ENCODE measurements around the gene CXCL8. TPM values are rescaled to one million over a fixed set of nuclear protein-coding genes. Genes with fewer than 3 reads are reported as not detected.

CXCL8 gene
- total and polyA plus RNA-seq, 2 of the 8 experiments (the other 6 are each of a cell fraction or from before 2014, with no cell fraction given): not detected

DNA sequence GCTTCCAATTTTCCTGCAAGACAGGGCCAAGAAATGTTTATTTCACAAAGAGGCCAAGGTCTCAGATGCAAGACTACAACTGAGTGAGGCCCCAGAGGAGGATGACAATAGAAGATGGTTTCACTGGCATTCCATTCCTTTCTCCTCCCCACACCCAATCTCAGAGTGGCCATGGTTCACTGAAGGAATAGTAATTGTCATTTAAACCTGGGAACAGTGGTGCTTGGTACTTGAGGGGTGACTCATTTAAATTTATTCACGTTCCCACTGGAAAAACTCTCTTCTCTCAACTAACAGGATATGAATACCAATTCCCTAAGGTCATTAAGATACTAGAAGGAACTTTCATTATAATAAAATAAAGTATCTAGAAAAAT lies 35.3 kb upstream of the CXCL8 start:
- CTCF ChIA-PET (ENCODE audit: partially characterized antibody): interaction anchor here (0.6 to 1.3 kb wide), 3 partner anchors 16 to 527 kb away, joined by 3 to 4 read pairs (median 3); no protein-coding TSS in a partner anchor
- Histone ChIP-seq H4K91ac (replicated peaks; ENCODE audit: insufficient read length, low read length) (no peak overlapping the region), H2AK5ac (ENCODE audit: low read depth, low read length) (no peak overlapping the region), H3K14ac (ENCODE audit: insufficient read length) (no peak overlapping the region), H3K4ac (replicated peaks; ENCODE audit: insufficient read length, low read depth, low read length) (no peak overlapping the region), H3K79me2 (ENCODE audit: control insufficient read depth in 1 of 2, insufficient read depth in 2 of 2, low read length in 2 of 2) (no peaks in the 10 kb centered on the region), H3K4me2 (ENCODE audit: insufficient read depth in 1 of 2, low read depth in 2 of 2, low read length in 2 of 2) (peak overlapping the region; percentile 25 to 38; a peak in 2 of 4 replicates), H3K36me3 (ENCODE audit: control insufficient read depth in 2 of 4, insufficient read depth in 4 of 4, low read length in 3 of 4) (no peaks in the 10 kb centered on the region), H3K9me3 (ENCODE audit: insufficient read depth in 2 of 2, low read depth in 1 of 2, low read length in 1 of 2) (no peaks in the 10 kb centered on the region), H4K5ac (ENCODE audit: insufficient read length, low read depth, low read length) (no peak overlapping the region), H2BK120ac (replicated peaks; ENCODE audit: low read depth, low read length) (no peak overlapping the region), H3K9ac (replicated peaks in 1 of 4; ENCODE audit: extremely low read depth in 1 of 4, low read depth in 3 of 4, low read length in 3 of 4) (no peak overlapping the region), H3K18ac (ENCODE audit: extremely low read depth, low read length) (no peak overlapping the region), H4K8ac (ENCODE audit: extremely low read depth, insufficient read depth, low read length) (no peak overlapping the region), H3K27me3 (replicated peaks in 1 of 4; ENCODE audit: control insufficient read depth in 3 of 4, extremely low read depth in 1 of 4, insufficient read depth in 3 of 4, low read length in 3 of 4) (no peaks in the 10 kb centered on the region), H2BK12ac (ENCODE audit: low read depth, low read length) (no peak overlapping the region; the same call in 1 of the 2 replicates), H3K23me2 (ENCODE audit: low read depth, low read length) (no peaks in the 10 kb centered on the region), H3K23ac (ENCODE audit: insufficient read length) (no peak overlapping the region), H2AFZ (ENCODE audit: low read length) (no peak overlapping the region), H3K4me1 (replicated peaks in 1 of 4; ENCODE audit: control insufficient read depth in 3 of 4, insufficient read depth in 4 of 4, low read length in 3 of 4) (peaks cover 0 to 7% (median 3%) of the 10 kb centered on the region in 4 experiments; a peak in 6 of 7 replicates), H2BK20ac (ENCODE audit: low read length) (no peak overlapping the region), H2BK15ac (ENCODE audit: low read length) (no peak overlapping the region), H3K79me1 (ENCODE audit: low read depth, low read length) (no peaks in the 10 kb centered on the region), H3K4me3 (ENCODE audit: extremely low read depth in 1 of 4, insufficient read depth in 2 of 4, low read depth in 3 of 4, low read length in 4 of 4) (no peak overlapping the region), H3K27ac (ENCODE audit: low read depth, low read length) (peak overlapping the region; percentile 19; the same call in 1 of the 2 replicates), H4K20me1 (replicated peaks in 1 of 2; ENCODE audit: control insufficient read depth in 1 of 2, insufficient read depth in 2 of 2, low read length in 2 of 2) (no peaks in the 10 kb centered on the region), H3K56ac (replicated peaks; ENCODE audit: insufficient read length, low read depth, low read length) (no peak overlapping the region), H2BK5ac (ENCODE audit: low read depth, low read length) (peak overlapping the region; percentile 82; the same call in 1 of the 2 replicates)
- peak; percentile 17; the same call in 1 of the 2 replicates for TF ChIP-seq JUN (IDR thresholded peaks at IDR 0.05; ENCODE audit: low read depth, low read length)
- no peak for TF ChIP-seq NANOG (IDR thresholded peaks at IDR 0.05; ENCODE audit: insufficient read depth, low read depth, low read length, poor library complexity, severe bottlenecking)
- peak; percentile 8 for TF ChIP-seq ASH2L (IDR thresholded peaks at IDR 0.05; ENCODE audit: low read length)
- no peak for TF ChIP-seq YY1 (IDR thresholded peaks at IDR 0.05; ENCODE audit: low read depth, low read length)
- 0 out of 2 replicates have a peak, but pooled peaks have one; percentile 30 for TF ChIP-seq SP1 (IDR thresholded peaks at IDR 0.05; ENCODE audit: low read depth, low read length)
- no peak for TF ChIP-seq HDAC6 (IDR thresholded peaks at IDR 0.05; ENCODE audit: low read depth, low read length)
- peak; percentile 56 for TF ChIP-seq JUND (IDR thresholded peaks at IDR 0.05; ENCODE audit: low read length)
- WGBS, 2 experiments (ENCODE audit: extremely low coverage in 1 of 2, insufficient coverage in 1 of 2, insufficient read length in 1 of 2, insufficient replicate concordance in 2 of 2, low coverage in 1 of 2, low lambda C conversion rate in 2 of 2, missing lambda C conversion rate in 1 of 2): 25% methylated on average over 1 of the region's 1 CpG; no CpG with 5 or more reads in 1 of the 2 experiments
- DNase-seq (ENCODE audit: low read depth in 1 of 2, low spot score in 2 of 2) (no peak), FAIRE-seq (no peak)
- POLR2A ChIA-PET (ENCODE audit: partially characterized antibody): interaction anchor here (0.9 to 1.0 kb wide), 2 partner anchors 10 to 18 kb away, joined by 3 read pairs; no protein-coding TSS in a partner anchor

Measured in H1 (cell line).